CD4-positive, alpha-beta T cell (primary cell): ENCODE results near the gene SLC12A1. TPM values are rescaled to one million over a fixed set of nuclear protein-coding genes. Genes with fewer than 3 reads are reported as not detected.

Experiments
- ATAC-seq: fragments of 200-7000 bp; cut with Tn5 transposase; one replicate; pipeline ENCODE4 v1.10.0; 2022; ENCODE audit warnings: mild to moderate bottlenecking; ENCODE audit not compliant: poor library complexity
- CTCF ChIA-PET: fragments of 350-600 bp; sonication (Branson Sonifier 250); formaldehyde crosslinking; loops from one replicate; lab custom pipeline; 2021; ENCODE audit warnings: antibody characterized with exemption, inconsistent platforms; lab: Charles Lee
- POLR2A ChIA-PET: fragments of 350-600 bp; sonication (Branson Sonifier 250); formaldehyde crosslinking; loops from one replicate; lab custom pipeline; 2021; ENCODE audit warnings: antibody characterized with exemption, inconsistent platforms; lab: Charles Lee
- DNase-seq, 14 experiments: peaks; one replicate each; pipeline ENCODE4 v3.0.0-alpha.2; 2013 to 2020; ENCODE audit warnings: mixed read lengths in 2 of 14
- H3K27ac ChIP-seq, 2 donors: one replicate each; pipeline versions ENCODE4 v1.5.1 to v1.7.0; 2013; ENCODE audit warnings: low read length in 2 of 2, low read depth in 1 of 2, mild to moderate bottlenecking in 1 of 2
- H3K27me3 ChIP-seq, 2 experiments: 1 replicate in 1 of 2; 2 replicates in 1 of 2; pipeline versions ENCODE4 v1.6.1 to v1.7.0; 2013; ENCODE audit warnings: low read length in 2 of 2, control low read depth in 1 of 2, mild to moderate bottlenecking in 1 of 2, moderate library complexity in 1 of 2; ENCODE audit not compliant: insufficient read depth in 2 of 2, control insufficient read depth in 1 of 2
- H3K36me3 ChIP-seq: one replicate; pipeline ENCODE4 v1.6.1; 2013; ENCODE audit warnings: low read length, control low read depth; ENCODE audit not compliant: insufficient read depth
- H3K4me1 ChIP-seq: one replicate; pipeline ENCODE4 v1.6.1; 2013; ENCODE audit warnings: low read length, control low read depth; ENCODE audit not compliant: insufficient read depth
- H3K4me3 ChIP-seq: one replicate; pipeline ENCODE4 v1.5.1; 2013; ENCODE audit warnings: mild to moderate bottlenecking, low read length, moderate library complexity
- H3K9me3 ChIP-seq, 2 experiments: 1 replicate in 1 of 2; 2 replicates in 1 of 2; pipeline versions ENCODE4 v1.6.1 to v1.7.0; 2013; ENCODE audit warnings: low read length in 2 of 2, mild to moderate bottlenecking in 2 of 2, control low read depth in 1 of 2, moderate library complexity in 1 of 2; ENCODE audit not compliant: control insufficient read depth in 1 of 2, insufficient read depth in 1 of 2
- H3K27ac Mint-ChIP-seq: one replicate; pipeline ENCODE4 v1.8.0; 2020; ENCODE audit warnings: mixed read lengths
- H3K27me3 Mint-ChIP-seq: one replicate; pipeline ENCODE4 v1.8.0; 2021; ENCODE audit warnings: mixed read lengths
- H3K36me3 Mint-ChIP-seq: one replicate; pipeline ENCODE4 v1.8.0; 2021; ENCODE audit warnings: low read depth, mixed read lengths
- H3K4me1 Mint-ChIP-seq: one replicate; pipeline ENCODE4 v1.8.0; 2021; ENCODE audit warnings: low read depth, mixed read lengths
- H3K4me3 Mint-ChIP-seq: one replicate; pipeline ENCODE4 v1.8.0; 2020; ENCODE audit warnings: mild to moderate bottlenecking, mixed read lengths
- H3K9me3 Mint-ChIP-seq: one replicate; pipeline ENCODE4 v1.8.0; 2020; ENCODE audit warnings: mixed read lengths
- CTCF ChIP-seq: fragments of 200-600 bp; IDR thresholded peaks from one replicate; pipeline ENCODE4 v1.8.0; 2022; ENCODE audit warnings: antibody characterized with exemption, mild to moderate bottlenecking
- intact Hi-C, 2 experiments: fragments of 100-400 bp; cut with DNase I in 1 of 2; cut with micrococcal nuclease in 1 of 2; formaldehyde crosslinking; loops; one replicate each; pipeline versions ENCODE4 v1.15.1 to v1.9.0; 2023 to 2025; cut with DNase I, micrococcal nuclease
- total RNA-seq, 174 experiments: library from RNA in 2 of 174; stranded (reverse) in 2 of 174; gene quantifications; one replicate each; pipeline ENCODE4 v1.2.3 and lab custom pipeline; 2021 to 2026

The SLC12A1 gene
- total RNA-seq, 2 experiments from 2014 or later, result not detected

- ChIA-PET CTCF (no interaction called here), POLR2A (no interaction called here)
- DNase-seq (peak in 13 of 14 experiments; percentile 2 to 45 (median 10)), ATAC-seq (no peak)
- H3K27ac Mint-ChIP-seq, result no peak overlapping the region
- no peak for TF ChIP-seq CTCF
- no peaks in the 10 kb centered on the region for H3K4me1 ChIP-seq
- H3K9me3 Mint-ChIP-seq, result peaks cover 3% of the 10 kb centered on the region
- H3K27me3 Mint-ChIP-seq, result peaks cover 50% of the 10 kb centered on the region
- H3K4me3 ChIP-seq, result no peak overlapping the region
- no peak overlapping the region for H3K27ac ChIP-seq
- intact Hi-C loops, result no loop called here
- H3K27me3 ChIP-seq, result peaks cover 6 to 17% of the 10 kb centered on the region in 2 experiments
- no peak overlapping the region for H3K4me3 Mint-ChIP-seq
- H3K36me3 Mint-ChIP-seq, result no peaks in the 10 kb centered on the region
- H3K36me3 ChIP-seq, result no peaks in the 10 kb centered on the region
- no peaks in the 10 kb centered on the region for H3K4me1 Mint-ChIP-seq
- peaks cover 0 to 4% of the 10 kb centered on the region in 2 experiments for H3K9me3 ChIP-seq
Observed at GRCh38 chr15:48190932-48191573, 15.0 kb upstream of the SLC12A1 start.

GRCh38 chr15:48191574-48192225, 14.4 kb upstream of the SLC12A1 start, which contains the start of gene CTXN2:
TSS of gene CTXN2 (plus strand) at chr15:48191665. CDS start at chr15:48201301, 9,636 bp downstream.
- Mint-ChIP-seq H3K9me3 (peaks cover 3% of the 10 kb centered on the region), H3K36me3 (no peaks in the 10 kb centered on the region), H3K27ac (no peak within 1 kb of the TSS), H3K4me1 (no peaks in the 10 kb centered on the region), H3K27me3 (peaks cover 52% of the 10 kb centered on the region), H3K4me3 (no peak within 1 kb of the TSS)
- Histone ChIP-seq H3K4me1 (no peaks in the 10 kb centered on the region), H3K9me3 (peaks cover 0 to 4% of the 10 kb centered on the region in 2 experiments), H3K27ac (no peak within 1 kb of the TSS), H3K27me3 (peaks cover 6 to 22% of the 10 kb centered on the region in 2 experiments), H3K4me3 (no peak within 1 kb of the TSS), H3K36me3 (no peaks in the 10 kb centered on the region)
- ATAC-seq, result no peak
- ChIA-PET CTCF (no interaction called here), POLR2A (no interaction called here)
- TF ChIP-seq CTCF, result no peak
- intact Hi-C loops, result no loop called here
- no peak for DNase-seq

GRCh38 chr15:48202068-48202467, 4.0 kb upstream of the SLC12A1 start:
- Histone ChIP-seq H3K9me3 (no peaks in the 10 kb centered on the region), H3K27me3 (peaks cover 4 to 15% of the 10 kb centered on the region in 2 experiments), H3K4me3 (no peak overlapping the region), H3K4me1 (no peaks in the 10 kb centered on the region), H3K36me3 (no peaks in the 10 kb centered on the region), H3K27ac (no peak overlapping the region)
- Mint-ChIP-seq H3K9me3 (no peaks in the 10 kb centered on the region), H3K36me3 (no peaks in the 10 kb centered on the region), H3K27ac (no peak overlapping the region), H3K4me1 (no peaks in the 10 kb centered on the region), H3K27me3 (peaks cover 57% of the 10 kb centered on the region), H3K4me3 (no peak overlapping the region)
- ChIA-PET CTCF (interaction anchor here (0.5 kb wide), 1 partner anchor 8 kb away, joined by 3 read pairs; no protein-coding TSS in a partner anchor), POLR2A (no interaction called here)
- ATAC-seq (no peak), DNase-seq (no peak)
- intact Hi-C loops, result no loop called here
- no peak for TF ChIP-seq CTCF
